Kidney (tissue), 14 donors: ENCODE measurements around the gene PACSIN1. TPM values are rescaled to one million over a fixed set of nuclear protein-coding genes. Genes with fewer than 3 reads are reported as not detected.

Experiments
- DNase-seq, 5 donors: peaks; one replicate each; pipeline ENCODE4 v3.0.0-alpha.2; 2013 to 2020
- FAIRE-seq: peaks from 2 replicates; lab custom pipeline; 2012; peaks lifted over from hg19 to GRCh38; lab: Jason Lieb, UNC
- H3K27ac ChIP-seq, 2 donors: one replicate each; pipeline ENCODE4 v1.7.0; 2013; ENCODE audit warnings: low read depth in 2 of 2, low read length in 2 of 2, inconsistent platforms in 1 of 2
- H3K27me3 ChIP-seq: one replicate; pipeline ENCODE4 v1.7.1; 2013; ENCODE audit warnings: low read length, inconsistent platforms; ENCODE audit not compliant: control insufficient read depth, insufficient read depth
- H3K36me3 ChIP-seq, 3 donors: one replicate each; pipeline versions ENCODE4 v1.7.0 to v1.7.1; 2013; ENCODE audit warnings: low read length in 3 of 3, control low read depth in 1 of 3, inconsistent platforms in 1 of 3; ENCODE audit not compliant: insufficient read depth in 3 of 3, control insufficient read depth in 2 of 3
- H3K4me1 ChIP-seq, 3 donors: one replicate each; pipeline versions ENCODE4 v1.7.0 to v1.7.1; 2013; ENCODE audit warnings: low read length in 3 of 3, inconsistent platforms in 1 of 3, low read depth in 1 of 3; ENCODE audit not compliant: control insufficient read depth in 2 of 3, insufficient read depth in 2 of 3
- H3K4me3 ChIP-seq, 3 donors: one replicate each; pipeline versions ENCODE4 v1.7.0 to v1.8.1; 2013; ENCODE audit warnings: low read length in 3 of 3, control low read depth in 1 of 3, inconsistent platforms in 1 of 3
- H3K9ac ChIP-seq, 3 donors: one replicate each; pipeline versions ENCODE4 v1.7.0 to v1.7.1; 2013; ENCODE audit warnings: low read length in 3 of 3, control low read depth in 1 of 3, inconsistent platforms in 1 of 3
- H3K9me3 ChIP-seq, 3 donors: one replicate each; pipeline versions ENCODE4 v1.7.0 to v1.7.1; 2013; ENCODE audit warnings: low read length in 3 of 3, control low read depth in 1 of 3, inconsistent platforms in 1 of 3; ENCODE audit not compliant: control insufficient read depth in 2 of 3, insufficient read depth in 1 of 3
- intact Hi-C: fragments of 100-400 bp; cut with DNase I; formaldehyde crosslinking; loops from one replicate; pipeline ENCODE4 v1.11.1; 2022
- polyA plus RNA-seq: library from polyadenylated mRNA; stranded (reverse); fragments of 350-450 nt; fragmentation: Illumina TruSeq; extraction: RNeasy Lipid Tissue Mini Kit (QIAGEN cat#74804); gene quantifications from one replicate; pipeline ENCODE4 v1.2.3, GENCODE V29; 2014; ENCODE audit warnings: low read depth, low replicate concordance; ENCODE audit not compliant: insufficient read depth
- total RNA-seq: library from RNA; stranded (reverse); fragmentation: NEBNext Ultra II Directional; extraction: Animal tissue kit (Norgen Biotek cat#: 25700); gene quantifications from one replicate; pipeline ENCODE4 v1.2.1, GENCODE V29; 2021
- TF ChIP-seq, protein P1 (sequence below): IDR thresholded peaks from 3 replicates; pipeline ENCODE4 v1.5.1; 2012; ENCODE audit warnings: mild to moderate bottlenecking, moderate library complexity, borderline replicate concordance; ENCODE audit not compliant: insufficient read depth; ENCODE audit errors: extremely low read depth
- donor health status: control.
- donor health status: control.
- donor health status: control.
- donor health status: control.
- donor health status: control.
- donor health status: DM: yes; HTN: yes; CAD: no.
- donor health status: Normal renal cell carcinoma (clear cell type).

The PACSIN1 gene
- total and polyA plus RNA-seq, 2 donors from 2014 or later, result 1.7 to 4.1 TPM

DNA sequence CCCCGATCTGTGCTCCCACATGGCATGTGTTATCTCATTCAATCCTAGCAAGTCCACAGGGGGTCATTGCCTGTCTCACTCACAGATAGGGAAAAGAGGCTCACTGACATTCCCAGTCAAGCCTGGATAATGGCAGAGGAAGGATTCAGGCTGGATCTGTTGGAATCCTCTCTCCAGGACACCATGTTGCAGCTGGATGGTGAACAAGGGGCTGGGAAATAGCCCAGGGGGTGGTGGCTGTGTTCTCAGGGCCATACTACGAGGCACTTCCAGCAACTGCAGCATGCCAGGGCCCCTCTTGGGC is 95.3 kb downstream of the PACSIN1 start:
- TF ChIP-seq, protein P1, sequence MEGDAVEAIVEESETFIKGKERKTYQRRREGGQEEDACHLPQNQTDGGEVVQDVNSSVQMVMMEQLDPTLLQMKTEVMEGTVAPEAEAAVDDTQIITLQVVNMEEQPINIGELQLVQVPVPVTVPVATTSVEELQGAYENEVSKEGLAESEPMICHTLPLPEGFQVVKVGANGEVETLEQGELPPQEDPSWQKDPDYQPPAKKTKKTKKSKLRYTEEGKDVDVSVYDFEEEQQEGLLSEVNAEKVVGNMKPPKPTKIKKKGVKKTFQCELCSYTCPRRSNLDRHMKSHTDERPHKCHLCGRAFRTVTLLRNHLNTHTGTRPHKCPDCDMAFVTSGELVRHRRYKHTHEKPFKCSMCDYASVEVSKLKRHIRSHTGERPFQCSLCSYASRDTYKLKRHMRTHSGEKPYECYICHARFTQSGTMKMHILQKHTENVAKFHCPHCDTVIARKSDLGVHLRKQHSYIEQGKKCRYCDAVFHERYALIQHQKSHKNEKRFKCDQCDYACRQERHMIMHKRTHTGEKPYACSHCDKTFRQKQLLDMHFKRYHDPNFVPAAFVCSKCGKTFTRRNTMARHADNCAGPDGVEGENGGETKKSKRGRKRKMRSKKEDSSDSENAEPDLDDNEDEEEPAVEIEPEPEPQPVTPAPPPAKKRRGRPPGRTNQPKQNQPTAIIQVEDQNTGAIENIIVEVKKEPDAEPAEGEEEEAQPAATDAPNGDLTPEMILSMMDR, result no peak
- Histone ChIP-seq H3K36me3 (no peaks in the 10 kb centered on the region), H3K4me3 (no peak overlapping the region), H3K27me3 (no peaks in the 10 kb centered on the region), H3K9ac (no peak overlapping the region), H3K9me3 (peaks cover 0 to 4% (median 0%) of the 10 kb centered on the region in 3 donors), H3K4me1 (no peaks in the 10 kb centered on the region), H3K27ac (no peak overlapping the region)
- DNase-seq (no peak), FAIRE-seq (no peak)
- intact Hi-C loops, result no loop called here

DNA sequence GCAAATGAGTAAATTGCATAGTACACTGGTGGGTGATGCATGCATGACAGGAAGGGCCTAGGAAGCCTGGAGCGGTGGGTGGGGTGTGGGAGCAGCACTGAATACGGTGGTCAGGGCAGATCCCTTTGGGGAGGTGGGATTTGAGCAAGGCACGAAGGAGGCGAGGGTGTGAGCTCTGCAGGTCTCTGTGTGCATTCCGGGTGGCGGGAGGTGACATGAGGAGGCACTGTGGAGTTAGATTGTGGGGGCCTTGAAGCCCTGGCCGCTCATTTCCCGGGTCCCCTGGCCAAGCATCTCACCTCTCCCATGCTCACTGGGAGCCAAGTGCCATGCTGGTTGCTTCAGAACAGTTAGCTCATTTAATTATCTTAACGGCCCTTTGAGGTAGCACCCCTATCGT is 96.5 kb downstream of the PACSIN1 start:
- TF ChIP-seq, protein P1, result no peak
- H3K27ac ChIP-seq, result no peak overlapping the region

DNA sequence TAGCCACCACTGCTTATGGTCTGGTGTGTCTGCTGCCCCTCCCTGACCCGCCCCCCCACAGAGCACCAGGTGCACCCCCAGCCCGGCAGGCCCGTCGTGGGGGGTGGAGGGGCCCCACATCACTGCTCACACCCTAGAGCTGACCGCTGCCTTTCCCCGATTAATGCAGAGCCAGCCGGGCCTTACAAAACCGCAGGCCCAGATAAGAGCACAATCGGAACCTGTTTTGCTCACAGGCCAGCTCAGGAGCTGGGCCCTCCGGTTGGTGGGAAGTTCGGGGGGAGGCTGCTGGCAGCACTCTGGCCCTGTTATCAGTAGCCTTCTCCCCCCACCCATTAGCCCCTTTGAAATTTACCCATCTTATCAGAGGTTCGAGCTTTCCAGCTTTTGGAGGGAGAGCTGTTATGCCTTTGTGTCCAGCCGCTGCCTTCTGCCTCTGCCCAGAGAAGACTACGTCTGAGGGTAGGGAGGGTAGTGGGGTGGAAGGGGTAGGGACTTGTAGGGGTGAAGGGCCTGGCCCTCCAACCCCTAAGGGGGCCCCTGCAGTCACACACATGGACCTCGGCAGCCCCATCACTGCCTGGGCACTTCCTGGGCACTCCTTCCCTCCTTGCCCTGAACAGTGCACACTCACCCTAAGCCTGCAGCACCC is 97.1 kb downstream of the PACSIN1 start:
- FAIRE-seq, result no peak
- H3K36me3 ChIP-seq, result no peaks in the 10 kb centered on the region
- no peak for DNase-seq
- no peak overlapping the region for H3K4me3 ChIP-seq
- no peaks in the 10 kb centered on the region for H3K27me3 ChIP-seq
- TF ChIP-seq, protein P1, result no peak
- intact Hi-C loops, result no loop called here
- H3K4me1 ChIP-seq, result no peaks in the 10 kb centered on the region
- peaks cover 0 to 4% (median 0%) of the 10 kb centered on the region in 3 donors for H3K9me3 ChIP-seq
- no peak overlapping the region for H3K27ac ChIP-seq
- H3K9ac ChIP-seq, result no peak overlapping the region

More for the DNA sequence above, 96.5 kb downstream of the PACSIN1 start:
- H3K9me3 ChIP-seq, result peaks cover 0 to 4% (median 0%) of the 10 kb centered on the region in 3 donors
- FAIRE-seq, result no peak
- no peaks in the 10 kb centered on the region for H3K4me1 ChIP-seq
- H3K27me3 ChIP-seq, result no peaks in the 10 kb centered on the region
- intact Hi-C loops, result no loop called here
- H3K4me3 ChIP-seq, result no peak overlapping the region
- no peak overlapping the region for H3K9ac ChIP-seq
- H3K36me3 ChIP-seq, result no peaks in the 10 kb centered on the region
- peak in 1 of 5 donors; percentile 61 for DNase-seq

DNA sequence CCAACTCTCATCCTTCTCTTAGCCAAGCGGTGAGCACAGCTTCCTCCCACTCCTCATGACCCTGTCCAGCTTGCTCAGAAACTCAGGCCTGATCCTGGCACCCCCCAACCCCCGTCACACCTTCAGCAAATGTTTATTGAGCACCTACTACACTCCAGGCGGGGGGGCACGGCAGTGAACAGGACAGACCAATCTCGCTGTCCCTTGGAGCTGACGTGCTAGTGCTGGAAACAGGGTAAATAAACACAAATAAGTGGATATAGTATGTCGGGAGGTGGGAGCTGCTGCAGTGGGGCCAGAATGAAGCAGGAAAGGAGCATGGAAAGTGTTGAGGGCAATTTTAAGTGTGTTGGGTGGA is 97.6 kb downstream of the PACSIN1 start:
- intact Hi-C loops, result no loop called here
- Histone ChIP-seq H3K27ac (no peak overlapping the region), H3K9ac (no peak overlapping the region), H3K27me3 (no peaks in the 10 kb centered on the region), H3K4me1 (no peaks in the 10 kb centered on the region), H3K4me3 (no peak overlapping the region), H3K9me3 (peaks cover 0 to under 1% (median 0%) of the 10 kb centered on the region in 3 donors), H3K36me3 (no peaks in the 10 kb centered on the region)
- FAIRE-seq (no peak), DNase-seq (no peak)
- TF ChIP-seq, protein P1, result no peak
